Mucosa of rectum (tissue), 2 donors: ENCODE measurements around the gene CISD2.
"Not testable (repeated sequence)": the region's sequence is repeated elsewhere in the genome, so short reads cannot be mapped to it uniquely, and the experiment has no call there.

Source experiments
- H3K27ac ChIP-seq, 2 donors: one replicate each; pipeline ENCODE4 v1.7.0; 2013; ENCODE audit warnings: inconsistent platforms in 2 of 2, low read depth in 2 of 2, low read length in 2 of 2
- H3K27me3 ChIP-seq, 2 donors: one replicate each; pipeline ENCODE4 v1.7.0; 2013; ENCODE audit warnings: low read length in 2 of 2; ENCODE audit not compliant: control insufficient read depth in 2 of 2, insufficient read depth in 2 of 2
- H3K36me3 ChIP-seq, 2 donors: one replicate each; pipeline ENCODE4 v1.7.0; 2013; ENCODE audit warnings: low read length in 2 of 2; ENCODE audit not compliant: control insufficient read depth in 2 of 2, insufficient read depth in 2 of 2
- H3K4me1 ChIP-seq, 2 donors: one replicate each; pipeline ENCODE4 v1.7.0; 2013; ENCODE audit warnings: low read length in 2 of 2, mild to moderate bottlenecking in 1 of 2; ENCODE audit not compliant: control insufficient read depth in 2 of 2, insufficient read depth in 2 of 2
- H3K4me3 ChIP-seq, 2 donors: one replicate each; pipeline ENCODE4 v1.7.0; 2013; ENCODE audit warnings: low read length in 2 of 2
- H3K9ac ChIP-seq, 2 donors: one replicate each; pipeline ENCODE4 v1.7.0; 2013; ENCODE audit warnings: low read length in 2 of 2, low read depth in 1 of 2, mild to moderate bottlenecking in 1 of 2
- H3K9me3 ChIP-seq, 2 donors: one replicate each; pipeline ENCODE4 v1.7.0; 2013; ENCODE audit warnings: low read length in 2 of 2; ENCODE audit not compliant: control insufficient read depth in 2 of 2
- donor health status: healthy.
- donor health status: Normal muscosa, but diverticular disease.

CISD2 gene

DNA sequence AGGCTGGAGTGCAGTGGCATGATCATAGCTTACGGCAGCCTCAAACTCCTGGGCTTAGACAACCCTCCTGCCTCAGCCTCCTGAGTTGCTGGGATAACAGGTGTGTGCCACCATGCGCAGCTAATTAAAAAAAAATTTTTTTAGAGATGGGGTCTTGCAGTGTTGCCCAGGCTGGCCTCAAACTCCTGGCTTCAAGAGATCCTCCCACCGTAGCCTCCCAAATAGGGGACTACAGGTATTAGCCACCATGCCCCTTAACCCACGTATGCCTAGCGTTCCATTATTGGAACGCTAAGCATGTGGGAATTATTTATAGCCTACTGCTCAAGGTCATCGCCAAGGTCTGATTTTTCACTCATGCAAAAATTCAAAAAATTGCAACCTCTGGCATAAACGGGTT is 21.1 kb upstream of the CISD2 start:
- Histone ChIP-seq H3K4me1 (peaks cover 0 to 6% of the 10 kb centered on the region in 2 donors), H3K4me3 (no peak overlapping the region), H3K36me3 (no peaks in the 10 kb centered on the region), H3K9ac (no peak overlapping the region), H3K27me3 (no peaks in the 10 kb centered on the region), H3K27ac (no peak overlapping the region), H3K9me3 (no peaks in the 10 kb centered on the region)

DNA sequence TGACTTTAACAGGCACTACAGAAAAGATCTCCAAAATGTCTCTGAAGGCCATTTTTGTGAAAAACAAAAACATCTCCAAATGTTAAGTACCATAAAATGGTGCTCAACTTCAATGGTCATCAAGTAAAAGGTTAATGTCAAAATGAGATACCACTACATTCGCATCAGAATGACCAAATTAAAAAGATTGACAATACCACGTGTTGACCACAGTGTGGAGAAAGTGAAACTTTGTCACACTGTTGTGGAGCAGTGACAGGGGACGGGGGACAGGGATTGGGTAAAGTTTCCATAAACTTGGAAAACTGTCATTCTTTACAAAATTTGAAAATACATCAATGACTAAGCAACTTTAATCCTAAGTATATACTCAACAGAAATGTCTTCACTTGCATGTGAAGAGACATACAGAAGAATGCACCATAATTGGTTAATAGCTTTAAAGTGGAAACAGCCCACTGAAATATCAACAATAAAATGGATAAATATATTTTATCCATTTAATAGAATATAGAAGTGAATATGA is 19.1 kb upstream of the CISD2 start:
- Histone ChIP-seq H3K9me3 (no peaks in the 10 kb centered on the region), H3K27me3 (no peaks in the 10 kb centered on the region), H3K27ac (no peak overlapping the region), H3K9ac (no peak overlapping the region), H3K36me3 (no peaks in the 10 kb centered on the region), H3K4me3 (no peak overlapping the region), H3K4me1 (peaks cover 0 to 6% of the 10 kb centered on the region in 2 donors)

DNA sequence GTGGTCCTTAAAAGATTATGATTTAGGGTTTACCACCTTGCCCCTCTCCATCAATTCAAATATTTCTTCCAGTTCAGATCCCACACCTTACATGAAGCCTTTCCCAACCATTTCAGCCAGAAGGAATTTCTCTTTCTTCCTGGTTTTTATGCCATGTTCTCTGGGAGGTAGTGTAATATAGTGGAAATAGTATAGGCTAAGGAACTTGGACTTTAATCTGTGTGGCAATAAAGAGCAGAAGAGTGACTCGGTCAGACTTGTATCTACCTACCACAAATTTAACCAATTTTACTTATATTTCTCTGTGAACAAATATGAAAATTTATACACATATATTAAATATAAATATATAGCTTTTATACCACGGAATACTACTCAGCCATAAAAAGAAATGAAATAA is 18.4 kb upstream of the CISD2 start:
- Histone ChIP-seq H3K27me3 (no peaks in the 10 kb centered on the region), H3K9ac (no peak overlapping the region), H3K36me3 (no peaks in the 10 kb centered on the region), H3K9me3 (no peaks in the 10 kb centered on the region), H3K4me3 (no peak overlapping the region), H3K4me1 (peaks cover 0 to 6% of the 10 kb centered on the region in 2 donors), H3K27ac (no peak overlapping the region)

DNA sequence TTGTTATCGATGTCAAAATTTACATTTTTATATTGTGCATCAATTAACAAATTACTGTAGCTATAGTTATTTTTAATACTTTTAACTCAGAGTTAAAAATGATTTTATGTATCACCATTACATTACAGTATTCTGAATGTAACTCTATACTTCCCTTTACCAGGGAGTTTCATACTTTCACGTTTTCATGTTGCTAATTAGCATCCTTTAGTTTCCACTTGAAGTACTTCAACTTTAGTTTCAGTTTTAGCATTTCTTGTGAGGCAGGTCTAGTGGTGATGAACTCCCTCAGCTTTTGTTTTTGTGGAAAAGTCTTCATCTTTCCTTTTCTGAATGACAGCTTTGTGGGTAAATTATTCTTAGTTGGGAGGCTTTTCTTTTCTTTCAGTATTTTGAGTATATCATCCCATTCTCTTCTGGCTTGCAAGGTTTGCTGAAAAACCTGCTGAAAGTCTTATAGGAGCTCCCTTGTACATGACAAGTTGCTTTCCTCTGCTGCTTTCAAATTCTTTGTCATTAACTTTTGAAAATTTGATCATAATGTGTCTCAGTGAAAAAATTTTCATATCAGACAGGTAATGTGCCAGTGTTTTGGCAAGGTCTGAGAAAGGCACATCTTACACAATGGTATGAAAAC is 9.8 kb upstream of the CISD2 start:
- no peak overlapping the region for H3K4me3 ChIP-seq
- no peaks in the 10 kb centered on the region for H3K36me3 ChIP-seq
- peaks cover 3% of the 10 kb centered on the region in 2 donors for H3K9me3 ChIP-seq
- no peak overlapping the region for H3K27ac ChIP-seq
- H3K4me1 ChIP-seq = no peaks in the 10 kb centered on the region
- no peak overlapping the region for H3K9ac ChIP-seq
- H3K27me3 ChIP-seq = no peaks in the 10 kb centered on the region

DNA sequence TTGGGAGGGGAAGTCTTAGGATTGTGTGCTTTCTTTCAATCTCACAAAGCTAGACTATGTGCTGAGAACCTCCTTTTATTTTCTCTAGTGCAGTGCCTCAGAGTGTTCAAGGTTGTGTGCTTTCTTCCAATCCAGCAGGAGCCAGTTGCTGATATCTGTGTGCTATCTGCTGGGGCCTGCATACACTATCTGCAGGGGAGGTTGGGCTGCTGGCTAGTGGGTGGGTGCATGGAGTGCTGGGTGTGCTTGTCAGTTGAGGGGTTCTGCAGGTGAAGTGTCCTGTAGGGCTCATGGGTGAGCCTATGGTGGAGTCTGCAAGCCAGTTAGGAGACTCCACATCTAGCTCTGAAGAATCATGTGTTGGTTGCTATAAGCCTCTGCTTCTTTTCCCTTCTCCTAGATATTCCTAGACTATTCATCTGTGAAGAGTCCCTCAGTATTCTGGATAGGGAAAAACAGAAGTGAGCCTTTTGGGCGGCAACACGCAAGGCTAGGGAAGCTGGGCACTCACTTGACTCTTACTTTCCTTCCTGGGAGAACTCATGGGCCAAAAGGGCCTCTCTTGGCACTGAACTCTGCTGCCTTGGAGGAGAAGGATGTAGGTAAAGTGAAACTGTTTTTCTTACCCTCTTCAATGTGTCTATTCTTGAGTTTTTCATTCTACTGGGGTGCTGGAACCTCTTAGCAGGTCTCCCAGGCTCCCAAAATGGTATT is 8.0 kb upstream of the CISD2 start:
- Histone ChIP-seq H3K27ac (no peak overlapping the region), H3K4me3 (no peak overlapping the region), H3K36me3 (no peaks in the 10 kb centered on the region), H3K27me3 (no peaks in the 10 kb centered on the region), H3K4me1 (no peaks in the 10 kb centered on the region), H3K9me3 (peaks cover 3% of the 10 kb centered on the region in 2 donors), H3K9ac (no peak overlapping the region)

DNA sequence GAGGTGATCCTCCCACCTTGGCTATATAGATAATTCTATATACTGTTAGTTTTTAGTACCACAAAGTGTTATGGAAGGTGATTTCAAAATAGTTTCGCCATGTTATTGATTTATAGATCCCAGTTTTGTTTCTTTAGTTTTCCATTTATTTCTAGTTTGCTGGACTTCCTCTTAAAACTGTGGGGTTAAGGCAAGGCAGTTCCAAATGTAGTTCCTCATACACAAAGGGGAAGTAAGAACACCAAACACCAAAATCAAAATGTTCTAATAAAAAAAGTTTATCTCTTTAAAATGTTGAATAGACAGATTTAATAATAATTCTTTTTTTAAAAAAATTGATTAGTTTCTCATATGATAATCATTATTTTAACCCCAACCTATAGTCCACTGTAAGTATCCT is 6.8 kb upstream of the CISD2 start:
- Histone ChIP-seq H3K27ac (no peak overlapping the region), H3K4me1 (no peaks in the 10 kb centered on the region), H3K4me3 (no peak overlapping the region), H3K9me3 (peaks cover 3% of the 10 kb centered on the region in 2 donors), H3K36me3 (no peaks in the 10 kb centered on the region), H3K27me3 (no peaks in the 10 kb centered on the region), H3K9ac (no peak overlapping the region)

DNA sequence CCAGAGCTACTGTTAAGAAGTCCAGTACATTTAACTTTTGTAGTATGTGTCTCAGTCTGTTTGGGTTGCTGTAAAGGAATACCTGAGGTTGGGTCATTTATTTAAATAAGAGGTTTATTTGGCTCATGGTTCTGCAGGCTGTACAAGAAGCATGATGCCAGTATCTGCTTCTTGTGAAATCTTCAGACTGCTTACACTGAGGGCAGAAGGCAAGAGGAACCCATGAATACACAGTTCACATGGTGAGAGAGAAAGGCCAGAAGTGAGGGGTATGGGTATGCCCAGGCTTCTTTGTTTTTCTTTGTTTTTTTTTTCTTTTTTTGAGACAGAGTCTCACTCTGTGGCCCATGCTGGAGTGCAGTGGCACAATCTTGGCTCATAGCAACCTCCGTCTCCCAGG is 6.0 kb upstream of the CISD2 start:
- Histone ChIP-seq H3K9ac (no peak overlapping the region), H3K27ac (no peak overlapping the region), H3K9me3 (peaks cover 3% of the 10 kb centered on the region in 2 donors), H3K36me3 (no peaks in the 10 kb centered on the region), H3K4me3 (no peak overlapping the region), H3K27me3 (no peaks in the 10 kb centered on the region), H3K4me1 (no peaks in the 10 kb centered on the region)

DNA sequence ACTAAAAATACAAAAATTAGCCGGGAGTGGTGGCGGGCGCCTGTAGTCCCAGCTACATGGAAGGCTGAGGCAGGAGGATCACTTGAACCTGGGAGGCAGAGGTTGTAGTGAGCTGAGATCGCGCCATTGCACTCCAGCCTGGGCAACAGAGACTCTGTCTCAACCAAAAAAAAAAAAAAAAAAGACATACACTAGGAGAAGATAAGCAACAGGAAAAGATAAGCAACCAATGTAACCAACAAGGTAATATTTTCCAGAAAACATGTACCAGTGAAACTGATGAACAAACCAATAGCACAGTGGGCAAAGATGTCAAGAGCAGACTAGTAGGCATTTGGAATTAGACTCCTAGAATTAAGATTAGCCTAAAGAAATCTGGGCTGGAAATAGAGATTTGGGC is 3.5 kb upstream of the CISD2 start:
- H3K9me3 ChIP-seq, H3K4me1 ChIP-seq, H3K36me3 ChIP-seq, H3K9ac ChIP-seq, H3K27me3 ChIP-seq, H3K4me3 ChIP-seq, H3K27ac ChIP-seq: not testable (repeated sequence)

DNA sequence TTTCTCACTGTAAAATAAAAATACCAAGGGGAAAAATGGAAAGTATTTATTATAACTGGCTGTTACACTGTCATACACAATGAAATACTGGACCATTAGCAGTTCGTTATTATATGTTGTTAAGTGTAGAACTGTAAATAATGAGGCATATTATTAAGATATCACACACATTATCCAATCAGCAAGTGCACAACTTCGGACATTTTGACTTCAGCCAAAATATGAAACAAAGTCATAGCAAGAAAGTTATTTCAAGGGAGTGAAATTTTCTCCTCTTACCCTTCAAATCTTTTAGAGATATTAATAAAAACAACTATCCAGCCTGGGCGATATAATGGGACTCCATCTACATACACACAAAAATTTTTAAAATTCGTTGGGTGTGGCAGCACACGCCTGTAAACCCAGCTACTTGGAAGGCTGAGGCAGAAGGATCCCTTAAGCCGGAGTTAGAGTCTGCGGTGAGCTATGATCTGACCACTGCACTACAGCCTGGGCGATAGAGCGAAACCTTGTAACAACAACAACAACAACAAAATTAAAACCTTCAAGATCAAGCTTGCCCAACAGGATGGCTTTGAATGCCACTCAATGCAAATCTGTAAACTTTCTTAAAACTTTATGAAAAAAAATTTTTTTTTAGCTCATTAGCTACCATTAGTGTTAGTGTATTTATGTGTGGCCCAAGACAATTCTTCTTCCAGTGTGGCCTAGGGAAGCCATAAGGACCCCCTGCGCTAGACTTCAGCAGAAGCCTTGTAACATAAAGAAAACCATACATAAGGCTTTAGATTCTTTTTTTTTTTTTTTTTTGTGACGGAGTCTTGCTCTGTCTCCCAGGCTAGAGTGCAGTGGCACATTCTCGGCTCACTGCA is 1.3 kb upstream of the CISD2 start:
- Histone ChIP-seq H3K4me3 (peak overlapping the region; percentile 95), H3K36me3 (no peaks in the 10 kb centered on the region), H3K9ac (peak overlapping the region; percentile 88 to 95), H3K27me3 (no peaks in the 10 kb centered on the region), H3K27ac (peak overlapping the region; percentile 95 to 99), H3K4me1 (peaks cover 4 to 6% of the 10 kb centered on the region in 2 donors), H3K9me3 (no peaks in the 10 kb centered on the region)
